HEK293T (cell line): Measurements from ENCODE around the gene GPR63.
A peak's percentile ranks its signal among the peaks of the same experiment; 100 is the strongest.

ENCODE experiments used
- CTCF ChIA-PET: fragments of 350-600 bp; formaldehyde crosslinking; extraction: SDS; loops from one replicate; lab custom pipeline; 2021; ENCODE audit warnings: antibody characterized with exemption, inconsistent platforms; lab: Yijun Ruan, JAX
- POLR2A ChIA-PET: fragments of 350-600 bp; formaldehyde crosslinking; extraction: SDS; loops from one replicate; lab custom pipeline; 2020; ENCODE audit warnings: antibody characterized with exemption, inconsistent platforms; lab: Yijun Ruan, JAX
- DNase-seq: peaks from one replicate; pipeline ENCODE4 v3.0.0; 2012; ENCODE audit warnings: mixed read lengths; ENCODE audit errors: extremely low spot score
- ARNT ChIP-seq: fragments of 450-650 bp; IDR thresholded peaks from 2 replicates; pipeline ENCODE4 v1.6.1; 2017; ENCODE audit warnings: mild to moderate bottlenecking
- BHLHE40 ChIP-seq: fragments of 450-650 bp; IDR thresholded peaks from 2 replicates; pipeline ENCODE4 v1.6.1; 2016; ENCODE audit warnings: mild to moderate bottlenecking, moderate library complexity, borderline replicate concordance
- CTBP1 ChIP-seq: fragments of 450-650 bp; IDR thresholded peaks from 2 replicates; pipeline ENCODE4 v1.6.1; 2016; ENCODE audit warnings: borderline replicate concordance
- ELF4 ChIP-seq: fragments of 450-650 bp; IDR thresholded peaks from 2 replicates; pipeline ENCODE4 v1.6.1; 2017; ENCODE audit warnings: antibody characterized with exemption
- FOXA1 ChIP-seq: fragments of 450-650 bp; IDR thresholded peaks from 2 replicates; pipeline ENCODE4 v1.6.1; 2016; ENCODE audit warnings: mild to moderate bottlenecking
- FOXK2 ChIP-seq: fragments of 450-650 bp; IDR thresholded peaks from 2 replicates; pipeline ENCODE4 v1.6.1; 2016; ENCODE audit warnings: mild to moderate bottlenecking
- FOXM1 ChIP-seq: fragments of 450-650 bp; IDR thresholded peaks from 2 replicates; pipeline ENCODE4 v1.6.1; 2017; ENCODE audit warnings: mild to moderate bottlenecking, borderline replicate concordance
- HDGF ChIP-seq: fragments of 450-650 bp; IDR thresholded peaks from 2 replicates; pipeline ENCODE4 v1.6.1; 2017; ENCODE audit warnings: antibody characterized with exemption, borderline replicate concordance
- L3MBTL2 ChIP-seq: fragments of 450-650 bp; conservative IDR thresholded peaks from 2 replicates; pipeline ENCODE4 v1.6.1; 2016; ENCODE audit warnings: mild to moderate bottlenecking
- LEF1 ChIP-seq: fragments of 450-650 bp; IDR thresholded peaks from 2 replicates; pipeline ENCODE4 v1.6.1; 2017; ENCODE audit warnings: mild to moderate bottlenecking, borderline replicate concordance
- NFRKB ChIP-seq: fragments of 450-650 bp; IDR thresholded peaks from 2 replicates; pipeline ENCODE4 v1.6.1; 2016; ENCODE audit warnings: mild to moderate bottlenecking, moderate library complexity
- PKNOX1 ChIP-seq: fragments of 450-650 bp; IDR thresholded peaks from 2 replicates; pipeline ENCODE4 v1.6.1; 2016
- SP1 ChIP-seq: fragments of 450-650 bp; IDR thresholded peaks from 2 replicates; pipeline ENCODE4 v1.6.1; 2017
- SUZ12 ChIP-seq: fragments of 450-650 bp; IDR thresholded peaks from 2 replicates; pipeline ENCODE4 v1.6.1; 2016; ENCODE audit warnings: mild to moderate bottlenecking
- TARDBP ChIP-seq: fragments of 450-650 bp; IDR thresholded peaks from 2 replicates; pipeline ENCODE4 v1.6.1; 2016
- ZNF384 ChIP-seq: fragments of 450-650 bp; IDR thresholded peaks from 2 replicates; pipeline ENCODE4 v1.6.1; 2016

The GPR63 gene

GRCh38 chr6:96792561-96793190, 44.6 kb downstream of the GPR63 start:
- DNase-seq: peak; percentile 25
- TF ChIP-seq FOXA1: no peak
- peak; percentile 63; the same call in 1 of the 2 replicates for TF ChIP-seq PKNOX1
- TF ChIP-seq SUZ12: no peak
- ChIA-PET POLR2A (no interaction called here), CTCF (no interaction called here)

GRCh38 chr6:96789871-96790270, 47.4 kb downstream of the GPR63 start:
- ChIA-PET CTCF (no interaction called here), POLR2A (no interaction called here)
- TF ChIP-seq L3MBTL2 (no peak), LEF1 (no peak), HDGF (no peak), FOXA1 (no peak), BHLHE40 (no peak), ZNF384 (no peak), TARDBP (no peak), ELF4 (no peak), SP1 (no peak), FOXM1 (no peak), ARNT (no peak), CTBP1 (no peak), SUZ12 (no peak), NFRKB (no peak), PKNOX1 (no peak), FOXK2 (no peak)
- DNase-seq: no peak

GRCh38 chr6:96787846-96788580, 49.3 kb downstream of the GPR63 start:
- POLR2A ChIA-PET: no interaction called here

GRCh38 chr6:96786336-96786735, 50.9 kb downstream of the GPR63 start:
- no peak for TF ChIP-seq TARDBP
- no peak for TF ChIP-seq ARNT
- TF ChIP-seq SP1: no peak
- no peak for TF ChIP-seq FOXK2
- TF ChIP-seq SUZ12: no peak
- no peak for TF ChIP-seq FOXA1
- no peak for TF ChIP-seq L3MBTL2

More at GRCh38 chr6:96787846-96788580, 49.3 kb downstream of the GPR63 start:
- peak; percentile 37 for DNase-seq
- CTCF ChIA-PET: no interaction called here
- no peak for TF ChIP-seq HDGF
- TF ChIP-seq CTBP1: peak; percentile 65; the same call in 1 of the 2 replicates
- TF ChIP-seq PKNOX1: 0 out of 2 replicates have a peak, but pooled peaks have one; percentile 42
- no peak for TF ChIP-seq L3MBTL2

GRCh38 chr6:96784650-96785049, 52.6 kb downstream of the GPR63 start:
- no peak for DNase-seq
- POLR2A ChIA-PET: no interaction called here
- no peak for TF ChIP-seq SUZ12
- TF ChIP-seq FOXK2: no peak
- TF ChIP-seq ELF4: no peak
- TF ChIP-seq ZNF384: no peak
- TF ChIP-seq L3MBTL2: no peak
- TF ChIP-seq PKNOX1: no peak
- TF ChIP-seq LEF1: no peak
- no peak for TF ChIP-seq ARNT
- TF ChIP-seq FOXM1: no peak
- no peak for TF ChIP-seq HDGF
- TF ChIP-seq CTBP1: no peak
- TF ChIP-seq FOXA1: no peak
- no peak for TF ChIP-seq BHLHE40
- no peak for TF ChIP-seq TARDBP
- TF ChIP-seq SP1: no peak
- TF ChIP-seq NFRKB: no peak
- CTCF ChIA-PET: no interaction called here

More at GRCh38 chr6:96786336-96786735, 50.9 kb downstream of the GPR63 start:
- CTCF ChIA-PET: interaction anchor here (0.6 kb wide), 1 partner anchor 12 kb away, joined by 3 read pairs; no protein-coding TSS in a partner anchor
- POLR2A ChIA-PET: no interaction called here
- no peak for DNase-seq

GRCh38 chr6:96783307-96783706, 54.0 kb downstream of the GPR63 start:
- POLR2A ChIA-PET: no interaction called here
- no peak for TF ChIP-seq ARNT
- no peak for TF ChIP-seq TARDBP
- no peak for TF ChIP-seq PKNOX1
- no peak for TF ChIP-seq FOXM1
- TF ChIP-seq HDGF: no peak
- CTCF ChIA-PET: no interaction called here
- no peak for DNase-seq
